GM23338 (cell line): Measurements from ENCODE around the gene PTRHD1. TPM values are rescaled to one million over a fixed set of nuclear protein-coding genes. Genes with fewer than 3 reads are reported as not detected.

Source experiments
- ATAC-seq: fragments of 200-7000 bp; cut with Tn5 transposase; 3 replicates; pipeline ENCODE4 v1.9.1; 2020
- DNase-seq: peaks from one replicate; pipeline ENCODE4 v3.0.0-alpha.2; 2015; ENCODE audit warnings: low spot score
- H2AFZ ChIP-seq: fragments of 200-600 bp; sonication (generic); 2 replicates; pipeline ENCODE4 v1.8.0; 2016; ENCODE audit warnings: antibody characterized with exemption, mild to moderate bottlenecking, moderate library complexity
- H3F3A ChIP-seq: fragments of 200-600 bp; sonication (generic); replicated peaks from 2 replicates; pipeline ENCODE4 v1.8.0; 2017; ENCODE audit warnings: antibody characterized with exemption, mixed run types, low read depth
- H3K27ac ChIP-seq: fragments of 200-600 bp; sonication (generic); 2 replicates; pipeline ENCODE4 v1.6.1; 2016; ENCODE audit warnings: low read depth
- H3K27me3 ChIP-seq: fragments of 200-600 bp; sonication (generic); 2 replicates; pipeline ENCODE4 v1.8.0; 2016; ENCODE audit warnings: mild to moderate bottlenecking, mixed run types, moderate library complexity; ENCODE audit not compliant: insufficient read depth
- H3K36me3 ChIP-seq: fragments of 200-600 bp; sonication (generic); 2 replicates; pipeline ENCODE4 v1.8.0; 2016; ENCODE audit warnings: mild to moderate bottlenecking; ENCODE audit not compliant: insufficient read depth
- H3K4me1 ChIP-seq: fragments of 200-600 bp; sonication (generic); 2 replicates; pipeline ENCODE4 v1.8.0; 2016; ENCODE audit warnings: mild to moderate bottlenecking, moderate library complexity; ENCODE audit not compliant: insufficient read depth
- H3K4me2 ChIP-seq: fragments of 200-600 bp; sonication (generic); 2 replicates; pipeline ENCODE4 v1.7.1; 2017; ENCODE audit warnings: mixed run types
- H3K4me3 ChIP-seq: fragments of 200-600 bp; sonication (generic); 2 replicates; pipeline ENCODE4 v1.6.1; 2016; ENCODE audit warnings: mixed run types
- H3K79me2 ChIP-seq: fragments of 200-600 bp; sonication (generic); replicated peaks from 2 replicates; pipeline ENCODE4 v1.8.0; 2017; ENCODE audit warnings: mild to moderate bottlenecking; ENCODE audit not compliant: insufficient read depth
- H3K9me2 ChIP-seq: fragments of 200-600 bp; sonication (generic); 2 replicates; pipeline ENCODE4 v1.8.0; 2017; ENCODE audit not compliant: insufficient read depth
- H4K20me1 ChIP-seq: fragments of 200-600 bp; sonication (generic); replicated peaks from 2 replicates; pipeline ENCODE4 v1.8.0; 2017; ENCODE audit warnings: mild to moderate bottlenecking; ENCODE audit not compliant: insufficient read depth
- H3K27ac Mint-ChIP-seq: 2 replicates; pipeline ENCODE4 v1.8.0; 2020; ENCODE audit warnings: inconsistent platforms, mild to moderate bottlenecking, moderate library complexity, mixed read lengths
- H3K27me3 Mint-ChIP-seq: 3 replicates; pipeline ENCODE4 v1.8.0; 2022; ENCODE audit warnings: low read depth, mild to moderate bottlenecking, moderate library complexity, mixed read lengths, inconsistent platforms; ENCODE audit not compliant: insufficient read depth, poor library complexity
- H3K36me3 Mint-ChIP-seq: 3 replicates; pipeline ENCODE4 v1.8.0; 2021; ENCODE audit warnings: low read depth, mild to moderate bottlenecking, inconsistent platforms, moderate library complexity, mixed read lengths
- H3K4me1 Mint-ChIP-seq: 3 replicates; pipeline ENCODE4 v1.8.0; 2020; ENCODE audit warnings: mild to moderate bottlenecking, inconsistent platforms, mixed read lengths
- H3K4me3 Mint-ChIP-seq: 3 replicates; pipeline ENCODE4 v1.8.0; 2021; ENCODE audit warnings: moderate library complexity, mild to moderate bottlenecking, inconsistent platforms, mixed read lengths
- H3K9me3 Mint-ChIP-seq: 3 replicates; pipeline ENCODE4 v1.8.0; 2020; ENCODE audit warnings: moderate library complexity, mild to moderate bottlenecking, inconsistent platforms, mixed read lengths
- CREB1 ChIP-seq: fragments of 250-450 bp; sonication (Bioruptor Pico); IDR thresholded peaks from 2 replicates; pipeline ENCODE4 v1.5.0; 2020; ENCODE audit warnings: low read depth, mild to moderate bottlenecking, moderate library complexity
- CTCF ChIP-seq, 2 experiments: fragments of 200-600 bp in 1 of 2; sonication (generic) in 1 of 2; conservative IDR thresholded peaks; 2 replicates each; pipeline versions ENCODE4 v1.5.1 to v1.6.1; 2016 to 2017; ENCODE audit warnings: antibody characterized with exemption in 2 of 2, low read depth in 2 of 2, mild to moderate bottlenecking in 2 of 2, moderate library complexity in 1 of 2
- EZH2 ChIP-seq: fragments of 200-600 bp; sonication (generic); IDR thresholded peaks from one replicate; pipeline ENCODE4 v1.8.0; 2017; ENCODE audit warnings: antibody characterized with exemption, mild to moderate bottlenecking, low read depth; ENCODE audit not compliant: unreplicated experiment
- EZH2phosphoT487 ChIP-seq: fragments of 200-600 bp; sonication (generic); IDR thresholded peaks from one replicate; pipeline ENCODE4 v1.8.1; 2018; ENCODE audit warnings: antibody characterized with exemption; ENCODE audit not compliant: unreplicated experiment
- JUNB ChIP-seq: IDR thresholded peaks from one replicate; pipeline ENCODE4 v1.6.1; 2016; ENCODE audit warnings: antibody characterized with exemption; ENCODE audit not compliant: unreplicated experiment
- NANOG ChIP-seq: IDR thresholded peaks from 2 replicates; pipeline ENCODE4 v1.6.1; 2016; ENCODE audit warnings: antibody characterized with exemption, borderline replicate concordance
- POLR2AphosphoS5 ChIP-seq: IDR thresholded peaks from 2 replicates; pipeline ENCODE4 v1.6.1; 2016; ENCODE audit warnings: antibody characterized with exemption, low read depth
- REST ChIP-seq: IDR thresholded peaks from one replicate; pipeline ENCODE4 v1.6.1; 2018; ENCODE audit warnings: antibody characterized with exemption; ENCODE audit not compliant: unreplicated experiment
- STAT1 ChIP-seq: IDR thresholded peaks from one replicate; pipeline ENCODE4 v1.6.1; 2016; ENCODE audit warnings: antibody characterized with exemption; ENCODE audit not compliant: unreplicated experiment
- ZNF114 ChIP-seq: fragments of 250-450 bp; sonication (Bioruptor Pico); IDR thresholded peaks from 2 replicates; pipeline ENCODE4 v1.5.0; 2020; ENCODE audit warnings: mild to moderate bottlenecking, moderate library complexity
- ZNF331 ChIP-seq: fragments of 250-450 bp; sonication (Bioruptor Pico); IDR thresholded peaks from 2 replicates; pipeline ENCODE4 v1.5.0; 2020; ENCODE audit warnings: low read depth, mild to moderate bottlenecking, moderate library complexity
- ZNF462 ChIP-seq: fragments of 250-450 bp; sonication (Bioruptor Pico); IDR thresholded peaks from 2 replicates; pipeline ENCODE4 v1.5.0; 2020; ENCODE audit warnings: mild to moderate bottlenecking, moderate library complexity
- polyA plus RNA-seq: library from polyadenylated mRNA; unstranded; fragments of >200 nt; fragmentation: Nextera tagmentation; extraction: Ambion mirVana; gene quantifications from 2 replicates; pipeline ENCODE4 v1.2.1, GENCODE V29; 2016
- total RNA-seq: library from RNA; depleted of rRNA; stranded (reverse); fragments of >200 nt; shearing (Covaris generic); gene quantifications from 2 replicates; pipeline ENCODE4 v1.2.3, GENCODE V29; 2014
- TF ChIP-seq, protein P1 (sequence below): IDR thresholded peaks from 2 replicates; pipeline ENCODE4 v1.6.1; 2016; ENCODE audit warnings: antibody characterized with exemption

PTRHD1 gene
- total and polyA plus RNA-seq, 2 experiments from 2014 or later: 46.9 to 105 TPM

- no peak overlapping the region for H2AFZ ChIP-seq
- no peak for TF ChIP-seq EZH2phosphoT487
- TF ChIP-seq CREB1 (CRISPR knock-in tag): no peak
- TF ChIP-seq CTCF (conservative IDR thresholded peaks at IDR 0.05; ENCODE audit: low read depth in 2 of 2): no peak
- no peak for TF ChIP-seq NANOG
- no peak for TF ChIP-seq JUNB
- no peak for TF ChIP-seq ZNF331
- no peak for TF ChIP-seq POLR2AphosphoS5
- TF ChIP-seq REST: no peak
- TF ChIP-seq ZNF462 (CRISPR knock-in tag): no peak
- TF ChIP-seq, protein P1, sequence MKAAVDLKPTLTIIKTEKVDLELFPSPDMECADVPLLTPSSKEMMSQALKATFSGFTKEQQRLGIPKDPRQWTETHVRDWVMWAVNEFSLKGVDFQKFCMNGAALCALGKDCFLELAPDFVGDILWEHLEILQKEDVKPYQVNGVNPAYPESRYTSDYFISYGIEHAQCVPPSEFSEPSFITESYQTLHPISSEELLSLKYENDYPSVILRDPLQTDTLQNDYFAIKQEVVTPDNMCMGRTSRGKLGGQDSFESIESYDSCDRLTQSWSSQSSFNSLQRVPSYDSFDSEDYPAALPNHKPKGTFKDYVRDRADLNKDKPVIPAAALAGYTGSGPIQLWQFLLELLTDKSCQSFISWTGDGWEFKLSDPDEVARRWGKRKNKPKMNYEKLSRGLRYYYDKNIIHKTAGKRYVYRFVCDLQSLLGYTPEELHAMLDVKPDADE: no peak
- no peak for TF ChIP-seq EZH2
- TF ChIP-seq STAT1: no peak
- TF ChIP-seq ZNF114 (CRISPR knock-in tag): no peak
- H3K4me2 ChIP-seq: no peak overlapping the region
- Mint-ChIP-seq H3K4me3 (no peak overlapping the region), H3K4me1 (peaks cover 7% of the 10 kb centered on the region), H3K36me3 (peaks cover 33% of the 10 kb centered on the region), H3K27ac (no peak overlapping the region), H3K9me3 (peaks cover 23% of the 10 kb centered on the region), H3K27me3 (peaks cover 8% of the 10 kb centered on the region)
- DNase-seq: no peak
- no peak overlapping the region for H3K27ac ChIP-seq
- H3K4me3 ChIP-seq: no peak overlapping the region
- no peaks in the 10 kb centered on the region for H3K9me2 ChIP-seq
- H3K79me2 ChIP-seq: no peaks in the 10 kb centered on the region
- H3K36me3 ChIP-seq: no peaks in the 10 kb centered on the region
- no peaks in the 10 kb centered on the region for H3K4me1 ChIP-seq
- no peaks in the 10 kb centered on the region for H3F3A ChIP-seq
- no peak for ATAC-seq
- no peaks in the 10 kb centered on the region for H3K27me3 ChIP-seq
- no peaks in the 10 kb centered on the region for H4K20me1 ChIP-seq
Observed at GRCh38 chr2:24842081-24843050, 49.2 kb upstream of the PTRHD1 start.
